ENCODE results near the gene CNNM3. TPM values are rescaled to one million over a fixed set of nuclear protein-coding genes. Genes with fewer than 3 reads are reported as not detected.
A peak's percentile ranks its signal among the peaks of the same experiment; 100 is the strongest.

The CNNM3 gene
- total and polyA plus RNA-seq, 8 donors = 4.6 to 107 (median 10.8) TPM

DNA sequence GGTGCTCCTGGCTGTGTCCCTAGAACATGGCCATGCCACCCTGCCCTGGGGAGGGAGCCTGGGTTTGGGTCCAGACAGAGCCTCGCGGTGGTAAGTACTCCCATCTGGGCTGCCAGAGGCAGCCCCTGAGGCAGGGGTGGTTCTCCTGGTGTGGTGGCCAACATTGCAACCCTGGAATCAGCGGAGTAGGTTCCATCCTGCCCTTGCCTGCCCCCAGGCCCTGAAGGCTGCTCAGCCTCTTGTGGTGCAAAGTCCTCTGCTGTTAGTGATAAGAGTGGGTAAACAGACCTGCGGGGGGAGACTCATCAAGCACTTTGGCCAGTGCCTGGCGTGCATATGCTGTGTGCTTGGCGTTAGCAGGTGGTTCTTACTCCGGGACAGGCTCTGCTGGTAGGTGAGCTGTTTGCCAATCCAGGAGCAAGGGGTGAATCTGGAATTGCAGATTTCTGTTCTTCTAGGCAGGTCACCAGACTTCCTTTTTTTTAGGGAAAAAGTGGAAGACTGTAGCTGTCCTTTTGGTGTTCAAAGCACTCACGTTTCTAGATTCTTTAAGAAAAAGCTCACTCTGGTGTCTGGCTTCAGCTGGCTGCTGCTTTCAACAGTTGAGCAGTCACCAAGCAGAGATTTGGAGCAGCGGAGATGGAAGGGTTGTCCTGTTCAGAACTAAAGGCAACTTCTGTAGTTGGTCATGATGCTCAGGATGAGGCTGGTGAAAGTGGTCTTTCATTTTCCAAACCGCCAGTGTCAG lies 3.2 kb downstream of the CNNM3 start:
- peak in 2 of 3 donors; percentile 73 to 82 for TF ChIP-seq POLR2AphosphoS5 (IDR thresholded peaks at IDR 0.05)
- no peak for TF ChIP-seq EP300 (IDR thresholded peaks at IDR 0.05)
- no peaks in the 10 kb centered on the region for H3K27me3 ChIP-seq
- H3K27ac ChIP-seq = peak overlapping the region in 4 of 5 donors; percentile 15 to 51 (median 36)
- intact Hi-C loops (cut with DNase I; ENCODE audit: low total_unique reads) = no loop called here
- H3K36me3 ChIP-seq = peaks cover 3 to 32% (median 20%) of the 10 kb centered on the region in 4 donors
- no peaks in the 10 kb centered on the region for H3K9me3 ChIP-seq
- H3K4me3 ChIP-seq = peak overlapping the region; percentile 12 to 88 (median 76)
- peak; percentile 89 to 92 for DNase-seq
- 37 to 56% (median 38%) methylated on average over 7 to 10 of the region's 10 CpGs for WGBS, 5 donors
- H3K4me1 ChIP-seq = peaks cover 71 to 82% (median 77%) of the 10 kb centered on the region in 4 donors

DNA sequence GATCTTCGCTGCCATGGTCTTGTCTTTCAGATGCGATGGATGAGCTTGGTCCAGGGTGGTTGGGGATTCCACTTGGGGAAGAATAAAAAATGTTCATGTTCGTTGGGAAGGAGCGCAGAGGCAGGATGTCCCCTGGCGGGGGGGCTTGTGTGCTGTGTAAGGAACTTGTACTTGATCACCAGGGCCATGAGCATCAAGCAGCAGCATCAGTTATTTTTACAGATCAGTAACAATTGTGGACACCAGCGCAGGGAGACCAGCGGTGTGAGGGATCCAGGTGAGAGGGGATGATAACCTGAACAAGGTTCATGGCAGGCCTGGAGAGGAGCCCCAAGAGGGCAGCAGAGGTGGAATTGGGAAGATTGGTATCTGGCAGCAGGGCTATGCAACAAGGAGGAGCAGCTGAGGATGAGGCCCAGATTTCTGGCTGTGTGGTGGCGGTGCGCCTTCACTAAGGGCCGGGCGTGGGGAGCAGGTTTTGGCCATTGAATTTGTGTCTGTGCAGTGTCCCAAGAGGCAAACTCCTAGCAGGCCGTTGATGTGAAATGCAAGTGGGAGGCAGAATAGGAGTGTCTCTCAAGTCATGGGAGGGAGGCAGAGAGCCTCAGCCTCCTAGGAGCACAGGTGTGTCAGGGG lies 3.9 kb downstream of the CNNM3 start:
- intact Hi-C loops (cut with DNase I; ENCODE audit: low total_unique reads) = no loop called here
- TF ChIP-seq EP300 (IDR thresholded peaks at IDR 0.05) = no peak
- TF ChIP-seq POLR2AphosphoS5 (IDR thresholded peaks at IDR 0.05) = no peak
- TF ChIP-seq, protein P1, sequence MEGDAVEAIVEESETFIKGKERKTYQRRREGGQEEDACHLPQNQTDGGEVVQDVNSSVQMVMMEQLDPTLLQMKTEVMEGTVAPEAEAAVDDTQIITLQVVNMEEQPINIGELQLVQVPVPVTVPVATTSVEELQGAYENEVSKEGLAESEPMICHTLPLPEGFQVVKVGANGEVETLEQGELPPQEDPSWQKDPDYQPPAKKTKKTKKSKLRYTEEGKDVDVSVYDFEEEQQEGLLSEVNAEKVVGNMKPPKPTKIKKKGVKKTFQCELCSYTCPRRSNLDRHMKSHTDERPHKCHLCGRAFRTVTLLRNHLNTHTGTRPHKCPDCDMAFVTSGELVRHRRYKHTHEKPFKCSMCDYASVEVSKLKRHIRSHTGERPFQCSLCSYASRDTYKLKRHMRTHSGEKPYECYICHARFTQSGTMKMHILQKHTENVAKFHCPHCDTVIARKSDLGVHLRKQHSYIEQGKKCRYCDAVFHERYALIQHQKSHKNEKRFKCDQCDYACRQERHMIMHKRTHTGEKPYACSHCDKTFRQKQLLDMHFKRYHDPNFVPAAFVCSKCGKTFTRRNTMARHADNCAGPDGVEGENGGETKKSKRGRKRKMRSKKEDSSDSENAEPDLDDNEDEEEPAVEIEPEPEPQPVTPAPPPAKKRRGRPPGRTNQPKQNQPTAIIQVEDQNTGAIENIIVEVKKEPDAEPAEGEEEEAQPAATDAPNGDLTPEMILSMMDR (IDR thresholded peaks at IDR 0.05) = no peak
- TF ChIP-seq POLR2A (IDR thresholded peaks at IDR 0.05) = no peak

DNA sequence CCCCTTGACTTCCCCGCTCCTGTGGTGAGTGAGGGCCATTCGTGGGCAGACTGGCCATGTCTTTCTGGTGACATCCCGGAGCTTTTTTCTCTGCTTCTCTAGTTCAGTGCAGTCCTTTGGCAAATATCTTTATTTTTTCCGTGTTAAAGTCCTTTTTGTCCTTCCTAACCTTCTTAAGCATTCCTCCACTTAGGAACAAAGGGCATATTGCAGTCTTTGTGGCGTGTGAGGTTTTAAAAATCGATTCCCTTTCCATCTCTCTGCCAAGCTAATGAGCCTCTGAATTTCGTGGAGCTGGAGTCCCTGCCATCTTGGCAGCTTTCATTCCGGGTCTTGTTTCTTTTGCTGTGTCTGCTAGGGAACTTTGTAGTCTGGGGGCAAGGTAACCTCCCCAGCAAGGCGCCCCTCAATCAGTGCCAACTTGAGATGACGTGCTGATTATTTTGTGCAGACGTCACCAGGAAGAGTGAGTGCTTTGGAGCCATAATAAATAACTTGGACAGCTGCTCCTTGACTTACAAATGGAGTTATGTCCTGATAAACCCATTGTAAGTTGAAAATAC lies 5.1 kb downstream of the CNNM3 start:
- TF ChIP-seq, protein P1 (IDR thresholded peaks at IDR 0.05) = no peak
- TF ChIP-seq POLR2AphosphoS5 (IDR thresholded peaks at IDR 0.05) = no peak
- TF ChIP-seq EP300 (IDR thresholded peaks at IDR 0.05) = no peak
- TF ChIP-seq POLR2A (IDR thresholded peaks at IDR 0.05) = no peak
- WGBS, 5 donors = 60 to 76% (median 65%) methylated on average over 11 of the region's 11 CpGs
- intact Hi-C loops (cut with DNase I; ENCODE audit: low total_unique reads) = no loop called here
- H3K27ac ChIP-seq = peak overlapping the region in 2 of 5 donors; percentile 38 to 51
- DNase-seq = no peak
- H3K4me1 ChIP-seq = peaks cover 65 to 85% (median 71%) of the 10 kb centered on the region in 4 donors
- H3K4me3 ChIP-seq = no peak overlapping the region
- H3K27me3 ChIP-seq = no peaks in the 10 kb centered on the region
- no peaks in the 10 kb centered on the region for H3K9me3 ChIP-seq
- H3K36me3 ChIP-seq = peaks cover 14 to 51% (median 38%) of the 10 kb centered on the region in 4 donors

More for the DNA sequence above, 3.9 kb downstream of the CNNM3 start:
- Histone ChIP-seq H3K27ac (peak overlapping the region in 4 of 5 donors; percentile 15 to 51 (median 31)), H3K36me3 (peaks cover 5 to 39% (median 26%) of the 10 kb centered on the region in 4 donors), H3K27me3 (no peaks in the 10 kb centered on the region), H3K4me1 (peaks cover 71 to 86% (median 78%) of the 10 kb centered on the region in 4 donors), H3K4me3 (peak overlapping the region in 1 of 4 donors; percentile 88), H3K9me3 (no peaks in the 10 kb centered on the region)
- WGBS, 5 donors = 75 to 82% (median 79%) methylated on average over 12 of the region's 12 CpGs
- no peak for DNase-seq

DNA sequence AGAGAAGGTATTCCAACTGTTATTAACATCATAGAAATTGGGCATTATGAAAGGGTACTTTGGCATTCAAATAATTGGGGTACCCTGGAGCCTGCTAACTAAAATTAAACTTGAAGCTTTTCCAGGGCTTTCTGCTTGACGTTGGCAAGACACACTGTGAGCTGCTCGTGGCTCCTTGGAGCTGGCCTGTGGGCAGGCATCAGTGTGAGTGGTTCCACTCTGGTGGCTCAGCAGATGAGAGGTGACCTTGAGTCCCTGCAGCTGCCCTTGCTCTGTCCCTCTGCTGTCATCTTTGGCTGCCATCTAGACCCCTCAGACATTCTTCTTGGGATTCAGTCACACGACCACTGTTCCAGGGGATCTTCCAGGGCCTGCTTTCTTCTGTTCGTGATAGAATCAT lies 6.7 kb downstream of the CNNM3 start:
- WGBS, 5 donors = 73 to 87% (median 81%) methylated on average over 4 of the region's 4 CpGs
- H3K27me3 ChIP-seq = no peaks in the 10 kb centered on the region
- H3K27ac ChIP-seq = no peak overlapping the region
- DNase-seq = no peak
- H3K4me3 ChIP-seq = no peak overlapping the region
- intact Hi-C loops (cut with DNase I; ENCODE audit: low total_unique reads) = no loop called here
- no peaks in the 10 kb centered on the region for H3K9me3 ChIP-seq
- peaks cover 27 to 67% (median 54%) of the 10 kb centered on the region in 4 donors for H3K36me3 ChIP-seq
- H3K4me1 ChIP-seq = peaks cover 56 to 75% (median 63%) of the 10 kb centered on the region in 4 donors
- TF ChIP-seq, protein P1 (IDR thresholded peaks at IDR 0.05) = no peak
- TF ChIP-seq EP300 (IDR thresholded peaks at IDR 0.05) = no peak
